ENCODE results near the gene LYRM4.

Gene LYRM4

GRCh38 chr6:5278047-5278446, 17.3 kb upstream of the LYRM4 start:
- no peak overlapping the region for H3K9ac ChIP-seq

GRCh38 chr6:5277589-5277988, 16.8 kb upstream of the LYRM4 start:
- H3K4me1 ChIP-seq: no peaks in the 10 kb centered on the region
- no peaks in the 10 kb centered on the region for H3K27me3 ChIP-seq (ENCODE audit: control insufficient read depth, insufficient read depth, low read length)
- H3K4me2 ChIP-seq (ENCODE audit: low read length): no peak overlapping the region
- TF ChIP-seq CTCF (IDR thresholded peaks at IDR 0.05): no peak
- H3K36me3 ChIP-seq (ENCODE audit: control insufficient read depth, insufficient read depth, low read length): no peaks in the 10 kb centered on the region
- H3K4me3 ChIP-seq (ENCODE audit: low read depth, low read length): no peak overlapping the region
- H3K27ac ChIP-seq: no peak overlapping the region
- H3K9ac ChIP-seq: no peak overlapping the region
- no peaks in the 10 kb centered on the region for H3K9me3 ChIP-seq (ENCODE audit: control insufficient read depth, low read length)
- peaks cover 33% of the 10 kb centered on the region for H3K79me2 ChIP-seq
- no peak overlapping the region for H2AFZ ChIP-seq

More at GRCh38 chr6:5278047-5278446, 17.3 kb upstream of the LYRM4 start:
- Histone ChIP-seq H3K79me2 (peaks cover 35% of the 10 kb centered on the region), H3K4me2 (ENCODE audit: low read length) (no peak overlapping the region), H3K36me3 (ENCODE audit: control insufficient read depth, insufficient read depth, low read length) (no peaks in the 10 kb centered on the region), H3K4me1 (no peaks in the 10 kb centered on the region), H3K4me3 (ENCODE audit: low read depth, low read length) (no peak overlapping the region), H3K27me3 (ENCODE audit: control insufficient read depth, insufficient read depth, low read length) (no peaks in the 10 kb centered on the region), H3K27ac (no peak overlapping the region), H3K9me3 (ENCODE audit: control insufficient read depth, low read length) (no peaks in the 10 kb centered on the region), H2AFZ (no peak overlapping the region)
- TF ChIP-seq CTCF (IDR thresholded peaks at IDR 0.05): no peak

DNA sequence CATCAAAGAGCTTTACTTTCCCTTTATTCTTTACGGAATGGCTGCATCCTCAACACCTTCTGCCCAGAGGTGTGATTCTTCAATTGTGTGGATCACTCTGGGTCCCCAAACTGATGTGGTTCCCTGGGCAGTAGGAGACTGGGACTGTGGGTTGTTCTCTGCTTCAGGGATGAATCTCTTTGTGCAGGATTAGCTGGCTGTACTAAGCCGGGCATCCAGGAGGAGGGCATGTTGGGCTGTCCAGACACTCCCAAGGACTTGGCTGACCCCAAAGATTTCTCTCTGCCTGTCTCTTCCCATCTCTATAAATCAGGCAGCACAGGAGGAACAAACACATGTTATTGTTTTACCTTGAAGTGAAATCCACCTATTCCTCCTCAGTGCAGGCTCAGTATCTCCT, 15.8 kb upstream of the LYRM4 start:
- no peak overlapping the region for H2AFZ ChIP-seq
- H3K36me3 ChIP-seq (ENCODE audit: control insufficient read depth, insufficient read depth, low read length): no peaks in the 10 kb centered on the region
- no peak overlapping the region for H3K27ac ChIP-seq
- H3K79me2 ChIP-seq: peaks cover 30% of the 10 kb centered on the region
- H3K4me3 ChIP-seq (ENCODE audit: low read depth, low read length): no peak overlapping the region
- TF ChIP-seq CTCF (IDR thresholded peaks at IDR 0.05): no peak
- H3K9me3 ChIP-seq (ENCODE audit: control insufficient read depth, low read length): no peaks in the 10 kb centered on the region
- no peaks in the 10 kb centered on the region for H3K27me3 ChIP-seq (ENCODE audit: control insufficient read depth, insufficient read depth, low read length)
- no peaks in the 10 kb centered on the region for H3K4me1 ChIP-seq
- no peak overlapping the region for H3K4me2 ChIP-seq (ENCODE audit: low read length)
- H3K9ac ChIP-seq: no peak overlapping the region

DNA sequence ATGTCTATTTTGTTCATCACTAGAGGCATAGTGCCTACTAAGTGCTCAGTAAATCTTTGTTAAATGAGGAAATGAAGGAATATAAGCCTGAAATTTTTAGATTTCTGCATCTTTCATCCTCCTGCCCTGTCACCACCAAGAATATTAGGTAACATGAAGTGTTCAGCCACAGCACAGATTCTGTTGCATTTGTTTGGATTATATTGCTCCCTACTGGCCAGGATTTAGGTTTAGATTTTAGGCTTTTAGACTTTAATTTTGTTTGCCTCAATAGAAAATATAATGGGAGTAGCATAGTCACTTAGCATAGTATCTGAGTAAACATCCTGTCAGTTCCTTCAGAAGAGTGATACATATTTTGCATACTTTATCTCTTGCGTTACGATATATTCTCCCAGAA, 14.7 kb upstream of the LYRM4 start:
- Histone ChIP-seq H2AFZ (no peak overlapping the region), H3K4me3 (ENCODE audit: low read depth, low read length) (no peak overlapping the region), H3K27me3 (ENCODE audit: control insufficient read depth, insufficient read depth, low read length) (no peaks in the 10 kb centered on the region), H3K36me3 (ENCODE audit: control insufficient read depth, insufficient read depth, low read length) (no peaks in the 10 kb centered on the region), H3K79me2 (peaks cover 31% of the 10 kb centered on the region), H3K4me2 (ENCODE audit: low read length) (no peak overlapping the region), H3K4me1 (no peaks in the 10 kb centered on the region), H3K9ac (no peak overlapping the region), H3K9me3 (ENCODE audit: control insufficient read depth, low read length) (no peaks in the 10 kb centered on the region), H3K27ac (no peak overlapping the region)
- no peak for TF ChIP-seq CTCF (IDR thresholded peaks at IDR 0.05)

- Histone ChIP-seq H3K79me2 (peaks cover 24% of the 10 kb centered on the region), H3K27me3 (ENCODE audit: control insufficient read depth, insufficient read depth, low read length) (no peaks in the 10 kb centered on the region), H3K36me3 (ENCODE audit: control insufficient read depth, insufficient read depth, low read length) (no peaks in the 10 kb centered on the region), H3K9ac (no peak overlapping the region), H3K27ac (no peak overlapping the region), H3K4me3 (ENCODE audit: low read depth, low read length) (no peak overlapping the region), H2AFZ (no peak overlapping the region), H3K4me1 (no peaks in the 10 kb centered on the region), H3K9me3 (ENCODE audit: control insufficient read depth, low read length) (no peaks in the 10 kb centered on the region), H3K4me2 (ENCODE audit: low read length) (no peak overlapping the region)
- TF ChIP-seq CTCF (IDR thresholded peaks at IDR 0.05): no peak
Measured at GRCh38 chr6:5274231-5274630, 13.5 kb upstream of the LYRM4 start.
